ENCODE results near the gene RAP1GDS1.

The RAP1GDS1 gene

GRCh38 chr4:98482503-98482846, 221.3 kb downstream of the RAP1GDS1 start:
- no peak for DNase-seq (ENCODE audit: low spot score)

GRCh38 chr4:98482847-98483806, 221.9 kb downstream of the RAP1GDS1 start:
- no peak for DNase-seq (ENCODE audit: low spot score)

- DNase-seq (ENCODE audit: low spot score), result no peak
Observed at GRCh38 chr4:98484031-98484430, 222.8 kb downstream of the RAP1GDS1 start.

DNA sequence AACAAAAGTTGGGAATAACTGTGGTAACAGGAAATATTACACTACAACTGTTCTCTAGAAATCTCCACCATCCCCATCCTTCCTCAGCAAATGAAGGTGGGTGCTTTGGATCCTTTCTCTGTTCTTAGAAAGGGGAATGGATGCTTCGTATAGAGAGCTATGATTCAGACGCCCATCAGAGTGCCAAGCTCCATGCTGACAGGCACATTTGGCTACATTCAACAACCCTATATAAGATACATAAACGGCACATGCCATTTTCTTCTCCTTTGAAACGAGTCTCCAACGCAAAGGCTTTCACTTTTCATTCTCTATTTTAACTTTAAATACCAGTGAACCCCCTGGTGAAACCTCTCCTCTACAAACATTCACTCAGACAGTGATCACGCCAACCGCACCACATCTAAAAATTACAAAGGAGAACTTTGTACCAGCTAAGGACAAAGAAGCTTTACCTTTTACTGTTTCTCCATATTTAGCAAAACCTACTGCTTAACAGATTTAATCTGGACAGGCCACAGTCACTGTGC, 224.7 kb downstream of the RAP1GDS1 start:
- no peak for DNase-seq (ENCODE audit: low spot score)

GRCh38 chr4:98490251-98490650, 229.1 kb downstream of the RAP1GDS1 start:
- no peak for DNase-seq (ENCODE audit: low spot score)

GRCh38 chr4:98491899-98492559, 230.8 kb downstream of the RAP1GDS1 start:
- no peak for DNase-seq (ENCODE audit: low spot score)

DNA sequence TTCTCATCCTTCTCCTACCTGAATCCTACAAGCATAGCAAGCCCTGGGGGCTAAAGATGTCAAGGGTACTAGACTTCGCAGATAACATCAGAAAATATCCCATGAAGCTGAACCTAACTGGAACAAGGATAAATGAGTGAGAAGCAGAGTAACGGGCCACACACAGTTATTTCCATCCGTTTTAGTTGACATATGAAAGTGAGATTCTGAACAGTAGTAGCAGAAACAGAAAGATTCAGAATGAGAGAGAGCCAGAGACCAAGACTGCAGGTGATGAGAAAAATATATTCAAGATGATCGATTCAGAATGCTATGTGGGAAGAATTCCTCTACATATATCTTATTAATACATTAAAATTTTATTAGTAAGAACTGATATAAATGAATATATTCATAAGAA, 232.1 kb downstream of the RAP1GDS1 start:
- no peak for DNase-seq (ENCODE audit: low spot score)

Measured in globus pallidus (tissue), 1 donor.